Measurements from ENCODE around the gene MAP2K3. TPM values are rescaled to one million over a fixed set of nuclear protein-coding genes. Genes with fewer than 3 reads are reported as not detected.

Gene MAP2K3
- total and polyA plus RNA-seq, 10 of the 15 experiments (the other 5 are each of a cell fraction or from before 2014, with no cell fraction given) = 0.71 to 39.4 (median 18.6) TPM

- TF ChIP-seq, protein P1, sequence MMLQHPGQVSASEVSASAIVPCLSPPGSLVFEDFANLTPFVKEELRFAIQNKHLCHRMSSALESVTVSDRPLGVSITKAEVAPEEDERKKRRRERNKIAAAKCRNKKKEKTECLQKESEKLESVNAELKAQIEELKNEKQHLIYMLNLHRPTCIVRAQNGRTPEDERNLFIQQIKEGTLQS (IDR thresholded peaks at IDR 0.05; ENCODE audit: borderline replicate concordance, extremely low read depth, low read depth, low read length) = peak; percentile 56; the same call in 1 of the 2 replicates
- TF ChIP-seq ELK1 (IDR thresholded peaks at IDR 0.05; ENCODE audit: low read depth, low read length) = no peak
- no peak for TF ChIP-seq CHD2 (IDR thresholded peaks at IDR 0.05; ENCODE audit: borderline replicate concordance, low read depth, low read length)
- TF ChIP-seq DPF2 (IDR thresholded peaks at IDR 0.05) = no peak
Measured at GRCh38 chr17:21252796-21253645, 31.5 kb upstream of the MAP2K3 start, which contains the start of gene NATD1 (continued).

DNA sequence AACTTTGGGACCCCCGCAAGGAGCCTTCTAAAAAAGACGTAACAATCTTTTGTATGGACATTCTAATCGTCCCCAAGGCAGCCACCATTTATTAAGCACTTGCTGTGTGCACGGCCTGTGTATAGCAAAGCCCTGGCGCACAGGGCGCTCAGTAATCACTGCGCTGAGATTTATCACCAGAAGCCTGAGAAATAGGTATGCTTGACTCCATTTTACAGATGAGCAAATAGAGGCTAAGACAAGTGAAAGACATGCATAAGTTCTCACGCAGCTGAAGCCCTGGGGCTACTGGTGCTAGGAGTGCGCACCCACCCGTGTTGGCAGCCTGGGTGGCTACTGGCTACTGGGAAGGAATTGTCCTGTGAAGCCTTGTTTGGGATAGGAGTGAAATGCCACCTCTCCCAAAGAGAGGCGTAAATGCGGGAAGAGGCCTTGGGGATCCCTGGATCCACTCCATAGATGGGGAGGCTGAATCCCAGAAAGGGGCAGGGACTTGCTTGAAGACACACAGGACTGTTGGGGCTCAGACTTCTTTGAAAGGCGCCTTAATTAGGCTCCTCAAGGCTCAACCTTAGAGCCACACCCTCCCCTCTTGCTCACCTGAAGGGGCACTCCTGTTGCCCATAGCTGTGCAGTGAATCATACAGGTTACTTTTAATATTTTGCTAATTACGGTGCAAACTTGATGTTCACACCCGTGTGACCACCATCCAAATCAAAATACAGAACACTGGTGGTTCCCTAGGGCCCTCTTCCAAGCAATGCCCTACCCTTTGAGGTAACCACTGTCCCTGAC, 30.7 kb upstream of the MAP2K3 start:
- Histone ChIP-seq H3K9ac (ENCODE audit: control insufficient read depth, insufficient read depth, low read length) (no peak overlapping the region), H2AFZ (ENCODE audit: control insufficient read depth, low read depth, low read length) (peak overlapping the region; percentile 2), H3K4me2 (ENCODE audit: control insufficient read depth, insufficient read depth) (peak overlapping the region; percentile 78), H3K9me3 (replicated peaks; ENCODE audit: control insufficient read depth, insufficient read depth, low read length) (no peaks in the 10 kb centered on the region), H3K27ac (ENCODE audit: control insufficient read depth, insufficient read depth) (no peak overlapping the region), H3K27me3 (replicated peaks in 1 of 2; ENCODE audit: control insufficient read depth in 2 of 2, insufficient read depth in 2 of 2, low read length in 1 of 2) (peaks cover 2 to 5% of the 10 kb centered on the region in 2 experiments; a peak in 3 of 4 replicates), H3K79me2 (ENCODE audit: control insufficient read depth, insufficient read depth, low read length) (no peaks in the 10 kb centered on the region), H3K4me3 (peak overlapping the region; percentile 70), H3K4me1 (ENCODE audit: control insufficient read depth, insufficient read depth, low read length) (peaks cover 4% of the 10 kb centered on the region), H4K20me1 (ENCODE audit: control insufficient read depth, insufficient read depth) (no peaks in the 10 kb centered on the region; the same call in 1 of the 2 replicates), H3K36me3 (ENCODE audit: control insufficient read depth in 2 of 2, insufficient read depth in 2 of 2, low read length in 1 of 2) (no peaks in the 10 kb centered on the region)
- in situ Hi-C loops (cut with MboI) (loop anchor here (10.0 kb wide), 1 partner anchor 61 kb away; no protein-coding TSS in a partner anchor), intact Hi-C loops (cut with micrococcal nuclease; ENCODE audit: unreplicated experiment) (no loop called here)
- SMC1A ChIA-PET (ENCODE audit: uncharacterized antibody, unreplicated experiment) = interaction anchor here (0.9 kb wide), 1 partner anchor 126 kb away, joined by 3 read pairs; no protein-coding TSS in a partner anchor
- no TSS peak for BruUV-seq (replicated peaks)
- no peak for ATAC-seq
- no peak for FAIRE-seq
- no peak for DNase-seq (ENCODE audit: low read depth, low spot score)
- POLR2A ChIA-PET = no interaction called here
- CTCF ChIA-PET = interaction anchor here (1.2 kb wide), 1 partner anchor 27 kb away, joined by 3 read pairs; no protein-coding TSS in a partner anchor
- WGBS (ENCODE audit: insufficient coverage, insufficient replicate concordance, low lambda C conversion rate, missing lambda C conversion rate) = 30% methylated on average over 15 of the region's 15 CpGs
- RAD21 ChIA-PET (ENCODE audit: unreplicated experiment) = no interaction called here
- TF ChIP-seq YY1 (IDR thresholded peaks at IDR 0.05; ENCODE audit: low read depth, low read length) = no peak
- TF ChIP-seq CREB1 (IDR thresholded peaks at IDR 0.05; ENCODE audit: low read depth) = no peak
- no peak for TF ChIP-seq CREM (IDR thresholded peaks at IDR 0.05; ENCODE audit: low read depth)
- TF ChIP-seq TCF12 (IDR thresholded peaks at IDR 0.05; ENCODE audit: low read depth, low read length) = no peak
- TF ChIP-seq, protein P2, sequence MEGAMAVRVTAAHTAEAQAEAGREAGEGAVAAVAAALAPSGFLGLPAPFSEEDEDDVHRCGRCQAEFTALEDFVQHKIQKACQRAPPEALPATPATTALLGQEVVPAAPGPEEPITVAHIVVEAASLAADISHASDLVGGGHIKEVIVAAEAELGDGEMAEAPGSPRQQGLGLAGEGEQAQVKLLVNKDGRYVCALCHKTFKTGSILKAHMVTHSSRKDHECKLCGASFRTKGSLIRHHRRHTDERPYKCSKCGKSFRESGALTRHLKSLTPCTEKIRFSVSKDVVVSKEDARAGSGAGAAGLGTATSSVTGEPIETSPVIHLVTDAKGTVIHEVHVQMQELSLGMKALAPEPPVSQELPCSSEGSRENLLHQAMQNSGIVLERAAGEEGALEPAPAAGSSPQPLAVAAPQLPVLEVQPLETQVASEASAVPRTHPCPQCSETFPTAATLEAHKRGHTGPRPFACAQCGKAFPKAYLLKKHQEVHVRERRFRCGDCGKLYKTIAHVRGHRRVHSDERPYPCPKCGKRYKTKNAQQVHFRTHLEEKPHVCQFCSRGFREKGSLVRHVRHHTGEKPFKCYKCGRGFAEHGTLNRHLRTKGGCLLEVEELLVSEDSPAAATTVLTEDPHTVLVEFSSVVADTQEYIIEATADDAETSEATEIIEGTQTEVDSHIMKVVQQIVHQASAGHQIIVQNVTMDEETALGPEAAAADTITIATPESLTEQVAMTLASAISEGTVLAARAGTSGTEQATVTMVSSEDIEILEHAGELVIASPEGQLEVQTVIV (IDR thresholded peaks at IDR 0.05; ENCODE audit: borderline replicate concordance, partially characterized antibody) = no peak
- no peak for TF ChIP-seq WRNIP1 (IDR thresholded peaks at IDR 0.05; ENCODE audit: borderline replicate concordance, low read depth, low read length)
- TF ChIP-seq, protein P3, sequence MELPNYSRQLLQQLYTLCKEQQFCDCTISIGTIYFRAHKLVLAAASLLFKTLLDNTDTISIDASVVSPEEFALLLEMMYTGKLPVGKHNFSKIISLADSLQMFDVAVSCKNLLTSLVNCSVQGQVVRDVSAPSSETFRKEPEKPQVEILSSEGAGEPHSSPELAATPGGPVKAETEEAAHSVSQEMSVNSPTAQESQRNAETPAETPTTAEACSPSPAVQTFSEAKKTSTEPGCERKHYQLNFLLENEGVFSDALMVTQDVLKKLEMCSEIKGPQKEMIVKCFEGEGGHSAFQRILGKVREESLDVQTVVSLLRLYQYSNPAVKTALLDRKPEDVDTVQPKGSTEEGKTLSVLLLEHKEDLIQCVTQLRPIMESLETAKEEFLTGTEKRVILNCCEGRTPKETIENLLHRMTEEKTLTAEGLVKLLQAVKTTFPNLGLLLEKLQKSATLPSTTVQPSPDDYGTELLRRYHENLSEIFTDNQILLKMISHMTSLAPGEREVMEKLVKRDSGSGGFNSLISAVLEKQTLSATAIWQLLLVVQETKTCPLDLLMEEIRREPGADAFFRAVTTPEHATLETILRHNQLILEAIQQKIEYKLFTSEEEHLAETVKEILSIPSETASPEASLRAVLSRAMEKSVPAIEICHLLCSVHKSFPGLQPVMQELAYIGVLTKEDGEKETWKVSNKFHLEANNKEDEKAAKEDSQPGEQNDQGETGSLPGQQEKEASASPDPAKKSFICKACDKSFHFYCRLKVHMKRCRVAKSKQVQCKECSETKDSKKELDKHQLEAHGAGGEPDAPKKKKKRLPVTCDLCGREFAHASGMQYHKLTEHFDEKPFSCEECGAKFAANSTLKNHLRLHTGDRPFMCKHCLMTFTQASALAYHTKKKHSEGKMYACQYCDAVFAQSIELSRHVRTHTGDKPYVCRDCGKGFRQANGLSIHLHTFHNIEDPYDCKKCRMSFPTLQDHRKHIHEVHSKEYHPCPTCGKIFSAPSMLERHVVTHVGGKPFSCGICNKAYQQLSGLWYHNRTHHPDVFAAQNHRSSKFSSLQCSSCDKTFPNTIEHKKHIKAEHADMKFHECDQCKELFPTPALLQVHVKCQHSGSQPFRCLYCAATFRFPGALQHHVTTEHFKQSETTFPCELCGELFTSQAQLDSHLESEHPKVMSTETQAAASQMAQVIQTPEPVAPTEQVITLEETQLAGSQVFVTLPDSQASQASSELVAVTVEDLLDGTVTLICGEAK (IDR thresholded peaks at IDR 0.05; ENCODE audit: borderline replicate concordance) = peak; percentile 21; the same call in 1 of the 2 replicates
